Muscle layer of duodenum (tissue), 2 donors: ENCODE measurements around the gene RPAP2.
"Not testable (repeated sequence)": the region's sequence is repeated elsewhere in the genome, so short reads cannot be mapped to it uniquely, and the experiment has no call there.

ENCODE experiments used
- H3K27ac ChIP-seq: one replicate; pipeline ENCODE4 v1.7.0; 2013; ENCODE audit warnings: mild to moderate bottlenecking, low read length
- H3K27me3 ChIP-seq: one replicate; pipeline ENCODE4 v1.7.0; 2013; ENCODE audit warnings: low read depth, mild to moderate bottlenecking, control low read depth, low read length
- H3K36me3 ChIP-seq, 2 donors: one replicate each; pipeline ENCODE4 v1.7.0; 2013; ENCODE audit warnings: low read length in 2 of 2, control low read depth in 1 of 2, mild to moderate bottlenecking in 1 of 2; ENCODE audit not compliant: insufficient read depth in 2 of 2, control insufficient read depth in 1 of 2
- H3K4me1 ChIP-seq, 2 donors: one replicate each; pipeline ENCODE4 v1.7.0; 2013; ENCODE audit warnings: low read length in 2 of 2, mild to moderate bottlenecking in 2 of 2, control low read depth in 1 of 2, moderate library complexity in 1 of 2; ENCODE audit not compliant: insufficient read depth in 2 of 2, control insufficient read depth in 1 of 2
- H3K4me3 ChIP-seq, 2 donors: one replicate each; pipeline ENCODE4 v1.7.0; 2013; ENCODE audit warnings: low read length in 2 of 2, low read depth in 1 of 2, mild to moderate bottlenecking in 1 of 2
- H3K9me3 ChIP-seq, 2 donors: one replicate each; pipeline ENCODE4 v1.7.0; 2013; ENCODE audit warnings: low read length in 2 of 2, control low read depth in 1 of 2, mild to moderate bottlenecking in 1 of 2; ENCODE audit not compliant: control insufficient read depth in 1 of 2
- donor health status: healthy.

Gene RPAP2

GRCh38 chr1:92430030-92430429, 131.2 kb downstream of the RPAP2 start:
- no peaks in the 10 kb centered on the region for H3K4me1 ChIP-seq
- no peak overlapping the region for H3K4me3 ChIP-seq
- no peak overlapping the region for H3K27ac ChIP-seq
- no peaks in the 10 kb centered on the region for H3K36me3 ChIP-seq
- H3K9me3 ChIP-seq: no peaks in the 10 kb centered on the region
- no peaks in the 10 kb centered on the region for H3K27me3 ChIP-seq

GRCh38 chr1:92434572-92434971, 135.7 kb downstream of the RPAP2 start:
- not testable (repeated sequence) for H3K4me3 ChIP-seq, H3K27me3 ChIP-seq, H3K9me3 ChIP-seq, H3K36me3 ChIP-seq, H3K27ac ChIP-seq, H3K4me1 ChIP-seq

GRCh38 chr1:92439291-92439690, 140.4 kb downstream of the RPAP2 start:
- Histone ChIP-seq H3K4me3 (no peak overlapping the region), H3K4me1 (no peaks in the 10 kb centered on the region), H3K27me3 (no peaks in the 10 kb centered on the region), H3K27ac (no peak overlapping the region), H3K36me3 (no peaks in the 10 kb centered on the region), H3K9me3 (peaks cover 0 to 5% of the 10 kb centered on the region in 2 donors)

GRCh38 chr1:92441316-92441696, 142.4 kb downstream of the RPAP2 start:
- Histone ChIP-seq H3K4me3 (peak overlapping the region; percentile 10 to 50), H3K9me3 (peaks cover 0 to 5% of the 10 kb centered on the region in 2 donors), H3K4me1 (no peaks in the 10 kb centered on the region), H3K27ac (no peak overlapping the region), H3K36me3 (no peaks in the 10 kb centered on the region), H3K27me3 (no peaks in the 10 kb centered on the region)

- Histone ChIP-seq H3K27me3 (no peaks in the 10 kb centered on the region), H3K27ac (no peak overlapping the region)
These were observed 143.0 kb downstream of the RPAP2 start for GRCh38 chr1:92441697-92442342.

GRCh38 chr1:92442351-92442750, 143.5 kb downstream of the RPAP2 start:
- Histone ChIP-seq H3K4me3 (peak overlapping the region; percentile 10 to 50), H3K27ac (no peak overlapping the region), H3K27me3 (no peaks in the 10 kb centered on the region)

More at GRCh38 chr1:92441697-92442342, 143.0 kb downstream of the RPAP2 start:
- peaks cover 0 to 2% of the 10 kb centered on the region in 2 donors for H3K9me3 ChIP-seq
- peak overlapping the region; percentile 10 to 50 for H3K4me3 ChIP-seq
- H3K4me1 ChIP-seq: no peaks in the 10 kb centered on the region
- H3K36me3 ChIP-seq: no peaks in the 10 kb centered on the region

GRCh38 chr1:92443893-92444292, 145.0 kb downstream of the RPAP2 start:
- no peak overlapping the region for H3K4me3 ChIP-seq
- peaks cover 0 to 2% of the 10 kb centered on the region in 2 donors for H3K9me3 ChIP-seq
- H3K27ac ChIP-seq: no peak overlapping the region
- H3K4me1 ChIP-seq: no peaks in the 10 kb centered on the region
- H3K36me3 ChIP-seq: no peaks in the 10 kb centered on the region
- no peaks in the 10 kb centered on the region for H3K27me3 ChIP-seq

More at GRCh38 chr1:92442351-92442750, 143.5 kb downstream of the RPAP2 start:
- Histone ChIP-seq H3K36me3 (no peaks in the 10 kb centered on the region), H3K9me3 (peaks cover 0 to 2% of the 10 kb centered on the region in 2 donors), H3K4me1 (no peaks in the 10 kb centered on the region)

- H3K27me3 ChIP-seq: no peaks in the 10 kb centered on the region
- no peaks in the 10 kb centered on the region for H3K36me3 ChIP-seq
- no peak overlapping the region for H3K4me3 ChIP-seq
- no peak overlapping the region for H3K27ac ChIP-seq
- H3K9me3 ChIP-seq: peaks cover 0 to 2% of the 10 kb centered on the region in 2 donors
- no peaks in the 10 kb centered on the region for H3K4me1 ChIP-seq
These were observed 145.5 kb downstream of the RPAP2 start for GRCh38 chr1:92444351-92444750.

- peaks cover 0 to 2% of the 10 kb centered on the region in 2 donors for H3K9me3 ChIP-seq
- H3K4me1 ChIP-seq: no peaks in the 10 kb centered on the region
- H3K27ac ChIP-seq: no peak overlapping the region
- no peak overlapping the region for H3K4me3 ChIP-seq
- no peaks in the 10 kb centered on the region for H3K36me3 ChIP-seq
- H3K27me3 ChIP-seq: no peaks in the 10 kb centered on the region
These were observed 147.0 kb downstream of the RPAP2 start for GRCh38 chr1:92445865-92446264.

GRCh38 chr1:92446546-92446945, 147.7 kb downstream of the RPAP2 start:
- H3K4me1 ChIP-seq: no peaks in the 10 kb centered on the region
- H3K27me3 ChIP-seq: no peaks in the 10 kb centered on the region
- H3K4me3 ChIP-seq: no peak overlapping the region
- H3K9me3 ChIP-seq: peaks cover 0 to 1% of the 10 kb centered on the region in 2 donors
- H3K27ac ChIP-seq: no peak overlapping the region
- no peaks in the 10 kb centered on the region for H3K36me3 ChIP-seq

GRCh38 chr1:92447033-92447681, 148.3 kb downstream of the RPAP2 start:
- H3K4me1 ChIP-seq: no peaks in the 10 kb centered on the region
- no peaks in the 10 kb centered on the region for H3K36me3 ChIP-seq
- H3K4me3 ChIP-seq: no peak overlapping the region
- H3K9me3 ChIP-seq: no peaks in the 10 kb centered on the region
- no peak overlapping the region for H3K27ac ChIP-seq
- H3K27me3 ChIP-seq: no peaks in the 10 kb centered on the region

GRCh38 chr1:92447976-92448375, 149.1 kb downstream of the RPAP2 start:
- H3K4me1 ChIP-seq: no peaks in the 10 kb centered on the region
- H3K4me3 ChIP-seq: no peak overlapping the region
- no peaks in the 10 kb centered on the region for H3K36me3 ChIP-seq
- no peak overlapping the region for H3K27ac ChIP-seq
- no peaks in the 10 kb centered on the region for H3K9me3 ChIP-seq
- no peaks in the 10 kb centered on the region for H3K27me3 ChIP-seq
